T47D (cell line): Measurements from ENCODE around the gene NEGR1.
A peak's percentile ranks its signal among the peaks of the same experiment; 100 is the strongest.

Experiments used
- DNase-seq, 2 experiments: peaks; one replicate each; pipeline versions ENCODE4 v3.0.0 to v3.0.0-alpha.2; 2011 to 2012; ENCODE audit warnings: low read depth in 1 of 2, low spot score in 1 of 2
- JUND ChIP-seq: IDR thresholded peaks from 2 replicates; pipeline ENCODE4 v1.6.1; 2012; ENCODE audit warnings: low read depth
- in situ Hi-C: cut with HindIII; loops from 2 replicates; pipeline ENCODE4 v1.10.0; 2016; ENCODE audit warnings: low sequenced_read_pairs, low pct_unique_long_range_greater_than_20kb

NEGR1 gene

GRCh38 chr1:71738910-71739309 is 543.4 kb downstream of the NEGR1 start:
- TF ChIP-seq JUND, result no peak
- DNase-seq, result no peak

DNA sequence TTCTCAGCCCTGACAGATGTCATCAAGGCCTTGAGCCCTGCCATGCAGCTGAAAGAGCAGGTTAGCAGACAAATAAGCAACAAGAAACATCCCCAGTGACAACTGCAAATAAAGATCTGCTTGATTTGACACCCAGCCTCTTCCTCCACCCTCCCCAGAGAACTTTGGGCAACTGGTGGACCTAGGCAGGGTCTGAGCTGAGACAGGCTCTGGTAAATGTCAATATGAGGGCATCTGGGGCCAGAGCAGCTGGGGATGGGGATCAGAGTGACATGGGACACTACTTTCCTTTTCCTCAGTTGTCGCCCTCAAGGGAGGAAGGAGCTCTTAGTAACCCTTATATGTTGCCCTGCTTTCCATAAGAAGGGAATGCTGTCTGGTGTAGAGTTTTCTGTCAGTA is 544.1 kb downstream of the NEGR1 start:
- in situ Hi-C loops, result no loop called here
- DNase-seq, result peak in 1 of 2 experiments; percentile 3
- no peak for TF ChIP-seq JUND

More at GRCh38 chr1:71738910-71739309, 543.4 kb downstream of the NEGR1 start:
- in situ Hi-C loops, result no loop called here

DNA sequence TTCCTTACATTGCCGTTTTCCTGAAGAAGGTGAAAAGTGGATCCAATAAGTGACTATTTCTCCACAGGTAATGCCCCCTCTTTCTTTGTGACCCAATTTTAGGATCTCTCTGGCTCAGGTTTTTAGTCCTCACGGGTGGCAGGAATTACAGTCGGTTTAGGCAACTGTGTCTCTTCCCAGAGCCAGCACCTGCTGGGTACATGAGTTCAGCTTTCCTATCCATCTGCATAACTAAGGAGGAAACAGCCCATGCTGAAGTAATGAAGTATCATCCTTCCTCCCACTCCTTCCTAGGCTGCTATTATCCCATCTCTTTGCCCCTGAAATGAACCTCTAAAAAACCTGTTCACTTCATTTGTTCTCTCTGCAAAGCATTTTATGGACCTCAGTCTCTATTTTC is 544.6 kb downstream of the NEGR1 start:
- in situ Hi-C loops, result no loop called here
- no peak for TF ChIP-seq JUND
- DNase-seq, result no peak

- in situ Hi-C loops, result no loop called here
- DNase-seq, result no peak
- no peak for TF ChIP-seq JUND
Observed at GRCh38 chr1:71733121-71733520, 549.2 kb downstream of the NEGR1 start.

GRCh38 chr1:71721532-71721931 is 560.8 kb downstream of the NEGR1 start:
- in situ Hi-C loops, result no loop called here
- no peak for DNase-seq
- no peak for TF ChIP-seq JUND

GRCh38 chr1:71719330-71719729 is 563.0 kb downstream of the NEGR1 start:
- TF ChIP-seq JUND, result no peak
- DNase-seq, result no peak
- in situ Hi-C loops, result no loop called here

GRCh38 chr1:71717186-71717585 is 565.2 kb downstream of the NEGR1 start:
- in situ Hi-C loops, result no loop called here
- no peak for DNase-seq
- TF ChIP-seq JUND, result no peak

DNA sequence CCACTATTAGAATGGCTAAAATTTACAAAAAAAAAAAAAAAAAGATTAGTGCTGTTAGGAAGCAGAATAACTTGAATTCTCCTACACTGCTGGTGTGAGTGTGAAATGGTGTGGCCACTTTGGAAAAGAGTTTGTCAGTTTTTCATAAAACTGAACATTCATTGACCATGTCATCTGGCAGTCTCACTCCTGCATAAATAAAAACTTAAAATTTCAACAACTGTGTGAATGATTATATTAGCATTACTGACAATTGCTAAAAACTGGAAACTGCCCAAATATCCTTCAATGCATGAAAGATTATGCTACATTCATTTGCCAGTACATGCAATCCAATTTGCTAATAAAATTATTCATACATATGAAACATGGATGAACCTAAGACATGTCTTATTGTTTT is 570.9 kb downstream of the NEGR1 start:
- in situ Hi-C loops, result no loop called here
- no peak for DNase-seq
- no peak for TF ChIP-seq JUND

- TF ChIP-seq JUND, result no peak
- no peak for DNase-seq
- in situ Hi-C loops, result no loop called here
Observed at GRCh38 chr1:71706029-71706671, 576.2 kb downstream of the NEGR1 start.

DNA sequence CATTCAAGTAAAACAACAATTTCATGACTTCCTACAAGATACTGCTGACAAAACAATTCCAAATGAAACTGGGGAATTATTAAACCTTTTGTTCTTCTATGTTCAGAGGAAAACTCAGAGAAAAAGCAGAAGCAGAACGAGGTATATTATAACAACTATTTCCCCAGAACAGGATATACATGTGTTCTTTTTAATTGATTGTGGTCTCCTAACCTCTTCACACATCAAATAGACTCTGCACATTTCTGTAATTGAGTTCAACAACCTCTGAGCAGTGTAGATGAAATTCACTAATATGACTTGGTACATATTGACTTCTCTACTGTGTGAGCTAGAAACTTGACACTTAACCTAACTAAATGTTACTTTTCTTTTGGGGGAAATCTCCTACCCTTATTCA is 584.2 kb downstream of the NEGR1 start:
- no peak for TF ChIP-seq JUND
- no peak for DNase-seq
- in situ Hi-C loops, result no loop called here

DNA sequence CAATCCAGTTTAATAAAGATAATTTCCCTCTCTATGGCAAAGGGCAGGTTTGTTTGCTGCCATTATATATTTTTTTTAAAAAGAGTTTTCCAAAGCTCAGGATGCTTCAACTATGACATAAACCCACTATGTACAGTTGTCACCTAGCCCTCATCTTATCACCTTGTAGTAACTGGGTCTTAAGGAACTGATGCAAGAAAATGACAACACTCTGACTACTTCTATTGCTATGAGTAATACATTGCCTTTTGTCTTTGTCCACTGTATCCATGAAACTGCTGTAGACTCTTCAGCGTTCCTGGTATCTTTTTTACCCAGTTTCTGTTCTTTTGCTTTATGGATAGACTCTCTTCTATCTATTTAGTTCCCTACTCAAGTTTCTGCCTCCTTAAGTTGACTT is 586.5 kb downstream of the NEGR1 start:
- TF ChIP-seq JUND, result no peak
- DNase-seq, result no peak
- in situ Hi-C loops, result no loop called here

DNA sequence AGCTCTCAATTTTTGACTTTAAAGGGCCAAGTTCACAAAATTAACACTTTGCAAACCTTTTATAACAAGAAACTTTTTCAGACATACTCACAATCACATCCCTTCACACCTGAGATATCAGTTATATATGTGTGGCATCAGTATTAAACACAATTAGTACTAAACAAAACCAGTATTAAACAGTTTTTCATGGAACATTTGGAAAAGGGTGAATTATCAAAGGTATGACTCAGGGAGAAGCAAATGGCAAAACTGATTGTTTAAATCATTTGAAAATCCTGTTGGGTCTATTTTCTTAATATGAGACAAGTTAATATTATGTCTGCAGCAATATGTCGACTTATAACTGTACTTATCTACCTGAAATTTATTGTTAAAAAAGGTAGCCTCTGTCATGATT is 587.3 kb downstream of the NEGR1 start:
- DNase-seq, result no peak
- in situ Hi-C loops, result no loop called here
- no peak for TF ChIP-seq JUND

DNA sequence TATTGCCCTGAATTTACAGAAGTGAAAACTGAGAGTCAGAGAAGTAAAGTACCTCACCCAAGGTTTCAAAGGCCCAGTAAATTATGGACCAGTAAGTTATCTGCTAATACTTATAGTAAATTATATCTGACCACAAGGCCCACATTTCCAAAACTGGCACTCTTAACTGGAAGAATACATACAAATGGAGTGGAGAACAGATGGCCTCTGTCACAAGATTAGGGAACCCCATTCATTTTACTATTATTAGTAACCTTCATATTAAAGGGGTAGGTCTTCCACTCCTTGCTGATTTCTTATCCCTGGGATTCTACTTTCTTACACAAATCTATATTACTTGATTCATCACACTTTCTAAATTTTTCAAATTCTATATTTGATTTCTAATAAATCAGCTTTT is 588.8 kb downstream of the NEGR1 start:
- in situ Hi-C loops, result no loop called here
- TF ChIP-seq JUND, result no peak
- DNase-seq, result no peak

- no peak for TF ChIP-seq JUND
- DNase-seq, result no peak
- in situ Hi-C loops, result no loop called here
Observed at GRCh38 chr1:71689635-71690034, 592.7 kb downstream of the NEGR1 start.

- no peak for DNase-seq
- in situ Hi-C loops, result no loop called here
Observed at GRCh38 chr1:71687376-71687775, 595.0 kb downstream of the NEGR1 start.

More at GRCh38 chr1:71687376-71687775, 595.0 kb downstream of the NEGR1 start:
- TF ChIP-seq JUND, result no peak
